Measurements from ENCODE around the gene TPM1. TPM values are rescaled to one million over a fixed set of nuclear protein-coding genes. Genes with fewer than 3 reads are reported as not detected.
A peak's percentile ranks its signal among the peaks of the same experiment; 100 is the strongest.

The TPM1 gene
- total and polyA plus RNA-seq, 10 of the 15 experiments (the other 5 are each of a cell fraction or from before 2014, with no cell fraction given), result 0.43 to 10.0 (median 2.4) TPM

GRCh38 chr15:63027646-63028045 lies 14.9 kb upstream of the TPM1 start:
- no peak for ATAC-seq
- TF ChIP-seq SPI1 (IDR thresholded peaks at IDR 0.05; ENCODE audit: borderline replicate concordance, insufficient read depth, low read depth, low read length) (0 out of 2 replicates have a peak, but pooled peaks have one; percentile 8), IKZF2 (IDR thresholded peaks at IDR 0.05) (no peak)
- WGBS (ENCODE audit: insufficient coverage, insufficient replicate concordance, low lambda C conversion rate, missing lambda C conversion rate), result 41% methylated on average over 2 of the region's 2 CpGs
- Histone ChIP-seq H3K27ac (ENCODE audit: control insufficient read depth, insufficient read depth) (no peak overlapping the region), H3K4me3 (no peak overlapping the region), H3K4me1 (ENCODE audit: control insufficient read depth, insufficient read depth, low read length) (no peaks in the 10 kb centered on the region), H3K27me3 (replicated peaks in 1 of 2; ENCODE audit: control insufficient read depth in 2 of 2, insufficient read depth in 2 of 2, low read length in 1 of 2) (peaks cover 0 to 4% of the 10 kb centered on the region in 2 experiments; a peak in 1 of 4 replicates), H3K9ac (ENCODE audit: control insufficient read depth, insufficient read depth, low read length) (no peak overlapping the region), H3K79me2 (ENCODE audit: control insufficient read depth, insufficient read depth, low read length) (no peaks in the 10 kb centered on the region), H3K4me2 (ENCODE audit: control insufficient read depth, insufficient read depth) (no peak overlapping the region), H4K20me1 (ENCODE audit: control insufficient read depth, insufficient read depth) (no peaks in the 10 kb centered on the region), H3K9me3 (replicated peaks; ENCODE audit: control insufficient read depth, insufficient read depth, low read length) (no peaks in the 10 kb centered on the region), H2AFZ (ENCODE audit: control insufficient read depth, low read depth, low read length) (no peak overlapping the region), H3K36me3 (ENCODE audit: control insufficient read depth in 2 of 2, insufficient read depth in 2 of 2, low read length in 1 of 2) (no peaks in the 10 kb centered on the region)
- in situ Hi-C loops (cut with MboI) (no loop called here), intact Hi-C loops (cut with micrococcal nuclease; ENCODE audit: unreplicated experiment) (no loop called here)
- SMC1A ChIA-PET (ENCODE audit: uncharacterized antibody, unreplicated experiment), result no interaction called here
- RAD21 ChIA-PET (ENCODE audit: unreplicated experiment), result no interaction called here
- POLR2A ChIA-PET, result no interaction called here
- FAIRE-seq, result no peak
- no TSS peak for BruUV-seq (replicated peaks)
- no peak for DNase-seq (ENCODE audit: low read depth, low spot score)
- CTCF ChIA-PET, result interaction anchor here (0.6 kb wide), 1 partner anchor 213 kb away, joined by 3 read pairs; no protein-coding TSS in a partner anchor

DNA sequence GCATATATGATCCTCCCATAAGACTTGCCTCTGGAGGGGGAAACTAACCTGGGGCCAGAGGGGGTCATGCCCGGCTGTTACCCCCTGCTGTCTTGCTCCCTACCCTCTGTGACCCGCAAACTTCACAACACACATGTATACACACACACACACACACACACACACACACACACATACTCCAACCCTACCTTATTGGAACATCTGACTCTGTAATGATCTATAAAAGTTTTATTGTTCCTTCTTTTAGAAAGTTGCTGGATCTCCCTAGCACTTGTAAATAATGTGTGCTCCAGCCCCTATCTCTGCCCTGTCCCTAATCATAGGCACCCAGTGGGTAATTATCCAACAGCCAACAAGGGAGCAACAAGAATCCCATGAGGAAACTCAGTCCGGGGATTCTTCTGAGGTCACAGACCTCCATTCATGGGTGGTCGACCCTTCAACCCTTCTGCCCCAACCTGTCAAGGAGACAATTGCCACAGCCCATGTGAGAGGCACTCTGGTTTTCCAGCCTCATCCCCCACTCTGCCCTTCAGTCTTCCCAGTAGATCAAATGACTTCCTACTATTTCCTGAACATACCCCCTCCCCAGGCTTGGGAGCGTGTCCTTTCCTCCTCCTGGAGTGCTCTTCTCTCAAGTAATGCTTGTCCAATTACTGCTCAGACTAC lies 14.0 kb upstream of the TPM1 start:
- no TSS peak for BruUV-seq (replicated peaks)
- Histone ChIP-seq H3K36me3 (ENCODE audit: control insufficient read depth in 2 of 2, insufficient read depth in 2 of 2, low read length in 1 of 2) (no peaks in the 10 kb centered on the region), H3K9me3 (replicated peaks; ENCODE audit: control insufficient read depth, insufficient read depth, low read length) (no peaks in the 10 kb centered on the region), H3K27me3 (replicated peaks in 1 of 2; ENCODE audit: control insufficient read depth in 2 of 2, insufficient read depth in 2 of 2, low read length in 1 of 2) (peaks cover 0 to 4% of the 10 kb centered on the region in 2 experiments; a peak in 1 of 4 replicates), H4K20me1 (ENCODE audit: control insufficient read depth, insufficient read depth) (no peaks in the 10 kb centered on the region), H2AFZ (ENCODE audit: control insufficient read depth, low read depth, low read length) (no peak overlapping the region), H3K9ac (ENCODE audit: control insufficient read depth, insufficient read depth, low read length) (no peak overlapping the region), H3K4me3 (no peak overlapping the region), H3K27ac (ENCODE audit: control insufficient read depth, insufficient read depth) (no peak overlapping the region), H3K4me2 (ENCODE audit: control insufficient read depth, insufficient read depth) (no peak overlapping the region), H3K79me2 (ENCODE audit: control insufficient read depth, insufficient read depth, low read length) (no peaks in the 10 kb centered on the region), H3K4me1 (ENCODE audit: control insufficient read depth, insufficient read depth, low read length) (no peaks in the 10 kb centered on the region)
- ChIA-PET RAD21 (ENCODE audit: unreplicated experiment) (no interaction called here), POLR2A (no interaction called here), SMC1A (ENCODE audit: uncharacterized antibody, unreplicated experiment) (no interaction called here), CTCF (interaction anchor here (0.6 kb wide), 1 partner anchor 83 kb away, joined by 3 read pairs; no protein-coding TSS in a partner anchor)
- FAIRE-seq, result no peak
- TF ChIP-seq, protein P1, sequence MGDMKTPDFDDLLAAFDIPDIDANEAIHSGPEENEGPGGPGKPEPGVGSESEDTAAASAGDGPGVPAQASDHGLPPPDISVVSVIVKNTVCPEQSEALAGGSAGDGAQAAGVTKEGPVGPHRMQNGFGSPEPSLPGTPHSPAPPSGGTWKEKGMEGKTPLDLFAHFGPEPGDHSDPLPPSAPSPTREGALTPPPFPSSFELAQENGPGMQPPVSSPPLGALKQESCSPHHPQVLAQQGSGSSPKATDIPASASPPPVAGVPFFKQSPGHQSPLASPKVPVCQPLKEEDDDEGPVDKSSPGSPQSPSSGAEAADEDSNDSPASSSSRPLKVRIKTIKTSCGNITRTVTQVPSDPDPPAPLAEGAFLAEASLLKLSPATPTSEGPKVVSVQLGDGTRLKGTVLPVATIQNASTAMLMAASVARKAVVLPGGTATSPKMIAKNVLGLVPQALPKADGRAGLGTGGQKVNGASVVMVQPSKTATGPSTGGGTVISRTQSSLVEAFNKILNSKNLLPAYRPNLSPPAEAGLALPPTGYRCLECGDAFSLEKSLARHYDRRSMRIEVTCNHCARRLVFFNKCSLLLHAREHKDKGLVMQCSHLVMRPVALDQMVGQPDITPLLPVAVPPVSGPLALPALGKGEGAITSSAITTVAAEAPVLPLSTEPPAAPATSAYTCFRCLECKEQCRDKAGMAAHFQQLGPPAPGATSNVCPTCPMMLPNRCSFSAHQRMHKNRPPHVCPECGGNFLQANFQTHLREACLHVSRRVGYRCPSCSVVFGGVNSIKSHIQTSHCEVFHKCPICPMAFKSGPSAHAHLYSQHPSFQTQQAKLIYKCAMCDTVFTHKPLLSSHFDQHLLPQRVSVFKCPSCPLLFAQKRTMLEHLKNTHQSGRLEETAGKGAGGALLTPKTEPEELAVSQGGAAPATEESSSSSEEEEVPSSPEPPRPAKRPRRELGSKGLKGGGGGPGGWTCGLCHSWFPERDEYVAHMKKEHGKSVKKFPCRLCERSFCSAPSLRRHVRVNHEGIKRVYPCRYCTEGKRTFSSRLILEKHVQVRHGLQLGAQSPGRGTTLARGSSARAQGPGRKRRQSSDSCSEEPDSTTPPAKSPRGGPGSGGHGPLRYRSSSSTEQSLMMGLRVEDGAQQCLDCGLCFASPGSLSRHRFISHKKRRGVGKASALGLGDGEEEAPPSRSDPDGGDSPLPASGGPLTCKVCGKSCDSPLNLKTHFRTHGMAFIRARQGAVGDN (IDR thresholded peaks at IDR 0.05), result no peak
- TF ChIP-seq BRCA1 (IDR thresholded peaks at IDR 0.05; ENCODE audit: low read depth, low read length), result no peak
- no peak for TF ChIP-seq SRF (IDR thresholded peaks at IDR 0.05; ENCODE audit: low read depth in 2 of 2, low read length in 2 of 2)
- no peak for ATAC-seq
- no peak for DNase-seq (ENCODE audit: low read depth, low spot score)
- 12% methylated on average over 5 of the region's 5 CpGs for WGBS (ENCODE audit: insufficient coverage, insufficient replicate concordance, low lambda C conversion rate, missing lambda C conversion rate)
- in situ Hi-C loops (cut with MboI), result no loop called here
- intact Hi-C loops (cut with micrococcal nuclease; ENCODE audit: unreplicated experiment), result no loop called here

Data from GM12878 (cell line).